NCI-H82 (cell line): ENCODE data around the gene PYHIN1.

Experiments used
- DNase-seq: peaks from one replicate; lab custom pipeline; 2025; lab: John Stamatoyannopoulos, UW

PYHIN1 gene

GRCh38 chr1:159014851-159015250 lies 83.5 kb downstream of the PYHIN1 start:
- no peak for DNase-seq

GRCh38 chr1:159015440-159015909 lies 84.1 kb downstream of the PYHIN1 start:
- DNase-seq = peak; percentile 16

GRCh38 chr1:159023723-159024122 lies 92.4 kb downstream of the PYHIN1 start:
- peak; percentile 44 for DNase-seq

GRCh38 chr1:159025043-159025442 lies 93.7 kb downstream of the PYHIN1 start:
- DNase-seq = no peak
